Neuron (in vitro differentiated cells): ENCODE measurements around the gene RAD51B.

ENCODE experiments used
- H2AFZ ChIP-seq: one replicate; pipeline ENCODE4 v1.6.1; 2013; ENCODE audit warnings: low read depth, mild to moderate bottlenecking, inconsistent platforms, low read length, moderate library complexity
- H3K27me3 ChIP-seq: one replicate; pipeline ENCODE4 v1.6.1; 2013; ENCODE audit warnings: low read length; ENCODE audit not compliant: insufficient read depth
- H3K36me3 ChIP-seq: one replicate; pipeline ENCODE4 v1.6.1; 2013; ENCODE audit warnings: low read length; ENCODE audit not compliant: insufficient read depth
- H3K4me1 ChIP-seq: one replicate; pipeline ENCODE4 v1.6.1; 2013; ENCODE audit warnings: low read length; ENCODE audit not compliant: insufficient read depth
- H3K4me3 ChIP-seq: 2 replicates; pipeline ENCODE4 v1.5.1; 2013; ENCODE audit warnings: mild to moderate bottlenecking, low read length, moderate library complexity
- H3K9me3 ChIP-seq: one replicate; pipeline ENCODE4 v1.6.1; 2013; ENCODE audit warnings: low read length

The RAD51B gene

GRCh38 chr14:68164711-68165113 lies 345.1 kb downstream of the RAD51B start:
- Histone ChIP-seq H3K4me1 (peaks cover 12% of the 10 kb centered on the region), H2AFZ (no peak overlapping the region), H3K4me3 (no peak overlapping the region), H3K9me3 (no peaks in the 10 kb centered on the region), H3K36me3 (no peaks in the 10 kb centered on the region), H3K27me3 (no peaks in the 10 kb centered on the region)

- Histone ChIP-seq H2AFZ (no peak overlapping the region), H3K4me1 (peaks cover 12% of the 10 kb centered on the region), H3K27me3 (no peaks in the 10 kb centered on the region), H3K36me3 (no peaks in the 10 kb centered on the region), H3K9me3 (no peaks in the 10 kb centered on the region), H3K4me3 (no peak overlapping the region)
These were observed 345.8 kb downstream of the RAD51B start for GRCh38 chr14:68165274-68165843.

- no peaks in the 10 kb centered on the region for H3K9me3 ChIP-seq
- no peak overlapping the region for H2AFZ ChIP-seq
- no peaks in the 10 kb centered on the region for H3K27me3 ChIP-seq
- no peaks in the 10 kb centered on the region for H3K4me1 ChIP-seq
- no peaks in the 10 kb centered on the region for H3K36me3 ChIP-seq
- no peak overlapping the region for H3K4me3 ChIP-seq
These were observed 347.3 kb downstream of the RAD51B start for GRCh38 chr14:68166731-68167382.

- no peaks in the 10 kb centered on the region for H3K27me3 ChIP-seq
- no peak overlapping the region for H2AFZ ChIP-seq
- H3K4me1 ChIP-seq: no peaks in the 10 kb centered on the region
- H3K9me3 ChIP-seq: no peaks in the 10 kb centered on the region
- no peaks in the 10 kb centered on the region for H3K36me3 ChIP-seq
- no peak overlapping the region for H3K4me3 ChIP-seq
These were observed 348.0 kb downstream of the RAD51B start for GRCh38 chr14:68167383-68168087.

GRCh38 chr14:68168460-68169109 lies 349.0 kb downstream of the RAD51B start:
- H3K36me3 ChIP-seq: no peaks in the 10 kb centered on the region
- H3K27me3 ChIP-seq: no peaks in the 10 kb centered on the region
- H2AFZ ChIP-seq: no peak overlapping the region
- no peak overlapping the region for H3K4me3 ChIP-seq
- H3K9me3 ChIP-seq: no peaks in the 10 kb centered on the region
- H3K4me1 ChIP-seq: no peaks in the 10 kb centered on the region

GRCh38 chr14:68172216-68172615 lies 352.6 kb downstream of the RAD51B start:
- Histone ChIP-seq H2AFZ (no peak overlapping the region), H3K4me3 (no peak overlapping the region), H3K4me1 (no peaks in the 10 kb centered on the region), H3K9me3 (no peaks in the 10 kb centered on the region), H3K27me3 (no peaks in the 10 kb centered on the region), H3K36me3 (no peaks in the 10 kb centered on the region)

GRCh38 chr14:68172627-68173026 lies 353.0 kb downstream of the RAD51B start:
- Histone ChIP-seq H3K36me3 (no peaks in the 10 kb centered on the region), H3K27me3 (no peaks in the 10 kb centered on the region), H3K4me3 (no peak overlapping the region), H3K9me3 (no peaks in the 10 kb centered on the region), H2AFZ (no peak overlapping the region), H3K4me1 (no peaks in the 10 kb centered on the region)

- Histone ChIP-seq H3K4me1 (no peaks in the 10 kb centered on the region), H3K9me3 (no peaks in the 10 kb centered on the region), H3K4me3 (no peak overlapping the region), H3K27me3 (no peaks in the 10 kb centered on the region), H2AFZ (no peak overlapping the region), H3K36me3 (no peaks in the 10 kb centered on the region)
These were observed 353.8 kb downstream of the RAD51B start for GRCh38 chr14:68173227-68173972.

GRCh38 chr14:68174446-68174845 lies 354.9 kb downstream of the RAD51B start:
- H3K4me3 ChIP-seq: no peak overlapping the region
- no peaks in the 10 kb centered on the region for H3K9me3 ChIP-seq
- H3K27me3 ChIP-seq: no peaks in the 10 kb centered on the region
- no peaks in the 10 kb centered on the region for H3K4me1 ChIP-seq
- no peaks in the 10 kb centered on the region for H3K36me3 ChIP-seq
- H2AFZ ChIP-seq: no peak overlapping the region

- Histone ChIP-seq H2AFZ (no peak overlapping the region), H3K36me3 (no peaks in the 10 kb centered on the region), H3K9me3 (no peaks in the 10 kb centered on the region), H3K27me3 (no peaks in the 10 kb centered on the region), H3K4me3 (no peak overlapping the region), H3K4me1 (peaks cover 6% of the 10 kb centered on the region)
These were observed 357.1 kb downstream of the RAD51B start for GRCh38 chr14:68176687-68177086.

GRCh38 chr14:68177728-68178127 lies 358.1 kb downstream of the RAD51B start:
- no peak overlapping the region for H2AFZ ChIP-seq
- H3K4me1 ChIP-seq: peaks cover 9% of the 10 kb centered on the region
- H3K27me3 ChIP-seq: no peaks in the 10 kb centered on the region
- H3K9me3 ChIP-seq: no peaks in the 10 kb centered on the region
- H3K4me3 ChIP-seq: no peak overlapping the region
- no peaks in the 10 kb centered on the region for H3K36me3 ChIP-seq

GRCh38 chr14:68178282-68178681 lies 358.7 kb downstream of the RAD51B start:
- Histone ChIP-seq H3K36me3 (no peaks in the 10 kb centered on the region), H3K4me1 (peaks cover 9% of the 10 kb centered on the region), H3K27me3 (no peaks in the 10 kb centered on the region), H3K9me3 (no peaks in the 10 kb centered on the region), H2AFZ (no peak overlapping the region), H3K4me3 (no peak overlapping the region)
